SK-N-MC (cell line): ENCODE data around the gene RPS6KA5.

ENCODE experiments used
- DNase-seq: peaks from one replicate; pipeline ENCODE4 v3.0.0-alpha.2; 2011; ENCODE audit warnings: low read depth, low spot score
- H3K27ac ChIP-seq: fragments of 200-600 bp; sonication (generic); 2 replicates; pipeline ENCODE4 v1.5.1; 2016; ENCODE audit warnings: mixed run types
- H3K36me3 ChIP-seq: fragments of 200-600 bp; sonication (generic); 2 replicates; pipeline ENCODE4 v1.6.1; 2017; ENCODE audit warnings: antibody characterized with exemption, low read length, mixed read lengths; ENCODE audit not compliant: insufficient read depth
- H3K4me3 ChIP-seq: fragments of 200-600 bp; sonication (generic); 2 replicates; pipeline ENCODE4 v1.5.1; 2016
- H3K9ac ChIP-seq: fragments of 200-600 bp; sonication (generic); 2 replicates; pipeline ENCODE4 v1.8.0; 2017; ENCODE audit warnings: mixed run types, mixed read lengths; ENCODE audit not compliant: insufficient read length
- H3K9me3 ChIP-seq: fragments of 200-600 bp; sonication (generic); 2 replicates; pipeline ENCODE4 v1.6.1; 2017; ENCODE audit warnings: low read depth, mild to moderate bottlenecking, antibody characterized with exemption, low read length, moderate library complexity, mixed read lengths
- EZH2 ChIP-seq: fragments of 200-600 bp; sonication (generic); IDR thresholded peaks from one replicate; pipeline ENCODE4 v1.6.1; 2017; ENCODE audit warnings: antibody characterized with exemption
- FOXP2 ChIP-seq: optimal IDR thresholded peaks from 2 replicates; pipeline ENCODE3; 2011; ENCODE audit warnings: mild to moderate bottlenecking, moderate library complexity; ENCODE audit not compliant: insufficient read depth; ENCODE audit errors: extremely low read length, control extremely low read depth
- POLR2AphosphoS5 ChIP-seq: IDR thresholded peaks from 2 replicates; pipeline ENCODE4 v1.6.1; 2012; ENCODE audit warnings: mild to moderate bottlenecking, low read depth, low read length, borderline replicate concordance

Gene RPS6KA5

DNA sequence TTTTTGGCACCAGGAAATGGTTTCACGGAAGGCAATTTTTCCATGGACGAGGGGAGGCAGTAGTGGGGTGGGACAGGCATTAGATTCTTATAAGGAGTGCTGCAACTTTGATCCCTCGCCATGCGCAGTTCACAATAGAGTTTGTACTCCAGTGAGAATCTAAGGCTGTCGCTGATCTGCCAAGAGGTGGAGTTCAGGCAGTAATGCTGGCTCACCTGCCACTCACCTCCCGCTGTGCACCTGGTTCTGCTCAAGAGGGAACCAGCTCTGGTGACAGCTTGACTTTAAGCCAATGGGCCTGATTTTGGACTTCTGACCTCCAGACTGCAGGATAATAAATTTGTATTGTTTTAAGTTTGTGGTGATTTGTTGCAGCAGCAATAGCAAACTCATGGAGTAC, 163.4 kb downstream of the RPS6KA5 start:
- Histone ChIP-seq H3K4me3 (no peak overlapping the region), H3K9ac (no peak overlapping the region), H3K9me3 (no peaks in the 10 kb centered on the region), H3K27ac (no peak overlapping the region), H3K36me3 (no peaks in the 10 kb centered on the region)
- TF ChIP-seq EZH2 (no peak), POLR2AphosphoS5 (no peak)
- no peak for DNase-seq

DNA sequence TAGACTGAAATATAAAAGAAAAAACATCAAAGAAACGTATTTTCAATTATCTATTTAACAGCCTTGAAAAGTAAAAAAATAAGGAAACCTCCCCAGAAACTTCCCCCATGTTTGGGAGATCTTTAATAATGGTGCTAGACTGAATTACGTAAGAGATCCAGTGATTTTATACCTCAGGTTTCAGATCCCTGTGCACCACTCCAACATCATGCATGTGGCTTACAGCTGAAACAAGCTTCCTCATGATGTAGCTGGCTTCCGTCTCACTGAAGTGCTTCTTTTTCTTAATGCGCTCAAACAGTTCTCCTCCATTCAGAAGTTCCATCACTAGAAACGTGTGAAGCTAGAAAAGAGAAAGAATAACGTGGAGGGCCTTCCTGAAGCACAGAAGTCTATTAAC, 166.2 kb downstream of the RPS6KA5 start:
- Histone ChIP-seq H3K36me3 (no peaks in the 10 kb centered on the region), H3K27ac (no peak overlapping the region), H3K9me3 (no peaks in the 10 kb centered on the region), H3K9ac (no peak overlapping the region), H3K4me3 (no peak overlapping the region)
- TF ChIP-seq FOXP2 (no peak), POLR2AphosphoS5 (no peak), EZH2 (no peak)
- no peak for DNase-seq

GRCh38 chr14:90893510-90893909, 166.9 kb downstream of the RPS6KA5 start:
- Histone ChIP-seq H3K36me3 (no peaks in the 10 kb centered on the region), H3K9ac (no peak overlapping the region), H3K9me3 (no peaks in the 10 kb centered on the region), H3K4me3 (no peak overlapping the region), H3K27ac (no peak overlapping the region)
- DNase-seq = no peak
- TF ChIP-seq EZH2 (no peak), POLR2AphosphoS5 (no peak), FOXP2 (no peak)

DNA sequence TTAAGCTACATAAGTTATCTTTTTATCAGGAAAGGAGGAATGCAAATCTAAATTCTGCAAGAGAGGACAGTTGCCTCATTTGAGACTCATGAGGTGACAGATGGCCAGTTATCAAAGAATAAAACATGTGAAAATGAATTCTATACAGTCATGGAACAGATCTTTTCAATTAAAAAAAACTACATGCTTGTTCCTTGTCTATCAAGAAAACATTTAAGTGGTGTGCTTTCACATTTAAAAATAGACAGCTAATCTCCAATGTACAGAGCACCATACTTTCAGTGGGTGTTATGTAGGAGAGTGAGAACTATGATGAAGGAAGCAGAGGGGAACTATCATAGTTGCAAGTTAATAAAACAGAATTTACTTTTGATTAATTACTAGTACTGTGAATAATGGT, 167.5 kb downstream of the RPS6KA5 start:
- Histone ChIP-seq H3K9ac (no peak overlapping the region), H3K36me3 (no peaks in the 10 kb centered on the region), H3K27ac (no peak overlapping the region), H3K4me3 (no peak overlapping the region), H3K9me3 (no peaks in the 10 kb centered on the region)
- TF ChIP-seq FOXP2 (no peak), POLR2AphosphoS5 (no peak), EZH2 (no peak)
- no peak for DNase-seq

DNA sequence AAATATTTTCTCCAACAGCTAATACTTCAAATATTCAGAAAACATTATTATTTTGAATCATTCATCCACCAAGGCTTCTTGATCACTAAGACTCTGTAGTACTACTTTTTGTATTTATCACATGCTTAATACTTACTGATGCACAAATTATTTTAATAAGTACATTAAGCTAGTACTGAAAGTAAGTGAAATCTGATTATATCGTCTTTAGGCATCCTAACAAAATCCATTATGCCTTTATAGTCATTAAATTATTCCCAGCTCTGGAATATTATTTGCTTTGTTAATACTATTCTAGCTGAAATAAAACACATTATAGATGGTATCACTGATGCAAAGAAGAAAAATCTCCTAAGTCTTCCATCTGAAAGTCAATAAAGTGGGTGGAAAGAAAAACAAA, 169.1 kb downstream of the RPS6KA5 start:
- no peaks in the 10 kb centered on the region for H3K36me3 ChIP-seq
- no peak for DNase-seq
- H3K4me3 ChIP-seq = no peak overlapping the region
- no peaks in the 10 kb centered on the region for H3K9me3 ChIP-seq
- H3K27ac ChIP-seq = no peak overlapping the region
- TF ChIP-seq EZH2 = no peak
- TF ChIP-seq FOXP2 = no peak
- no peak for TF ChIP-seq POLR2AphosphoS5
- no peak overlapping the region for H3K9ac ChIP-seq

GRCh38 chr14:90890322-90891020, 170.0 kb downstream of the RPS6KA5 start:
- H3K36me3 ChIP-seq = no peaks in the 10 kb centered on the region
- no peak overlapping the region for H3K9ac ChIP-seq
- TF ChIP-seq FOXP2 = no peak
- no peak for TF ChIP-seq POLR2AphosphoS5
- TF ChIP-seq EZH2 = no peak
- no peak for DNase-seq
- H3K27ac ChIP-seq = no peak overlapping the region
- no peak overlapping the region for H3K4me3 ChIP-seq
- H3K9me3 ChIP-seq = no peaks in the 10 kb centered on the region

DNA sequence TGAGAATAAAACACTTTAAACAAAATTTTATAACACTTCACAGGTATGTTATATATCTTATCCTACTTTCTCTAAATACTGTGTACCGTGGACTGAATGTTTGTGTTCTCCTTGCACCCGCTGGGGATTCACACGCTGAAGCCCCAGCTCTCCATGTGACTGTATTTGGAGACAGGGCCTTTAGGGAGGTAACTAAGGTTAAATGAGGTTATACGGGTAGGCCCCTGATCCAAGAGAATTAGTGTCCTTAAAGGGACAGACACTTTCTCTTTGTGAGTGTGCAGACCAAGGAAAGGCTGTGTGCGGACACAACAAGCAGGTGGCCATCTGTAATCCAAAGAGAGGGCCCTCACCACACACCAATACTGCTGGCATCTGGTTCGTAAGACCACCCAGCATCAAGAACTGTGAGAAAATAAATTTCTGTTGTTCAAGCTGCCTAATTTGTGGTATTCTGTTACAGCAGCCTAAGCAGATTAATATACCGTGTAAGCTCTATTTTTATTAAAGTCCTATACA, 174.1 kb downstream of the RPS6KA5 start:
- no peaks in the 10 kb centered on the region for H3K9me3 ChIP-seq
- H3K9ac ChIP-seq = no peak overlapping the region
- no peaks in the 10 kb centered on the region for H3K36me3 ChIP-seq
- H3K27ac ChIP-seq = no peak overlapping the region
- H3K4me3 ChIP-seq = no peak overlapping the region
- DNase-seq = no peak
- TF ChIP-seq EZH2 (no peak), POLR2AphosphoS5 (no peak), FOXP2 (no peak)

GRCh38 chr14:90883782-90884181, 176.7 kb downstream of the RPS6KA5 start:
- TF ChIP-seq EZH2 (no peak), POLR2AphosphoS5 (no peak), FOXP2 (no peak)
- Histone ChIP-seq H3K4me3 (no peak overlapping the region), H3K27ac (no peak overlapping the region), H3K9ac (no peak overlapping the region), H3K36me3 (no peaks in the 10 kb centered on the region), H3K9me3 (no peaks in the 10 kb centered on the region)
- DNase-seq = no peak

DNA sequence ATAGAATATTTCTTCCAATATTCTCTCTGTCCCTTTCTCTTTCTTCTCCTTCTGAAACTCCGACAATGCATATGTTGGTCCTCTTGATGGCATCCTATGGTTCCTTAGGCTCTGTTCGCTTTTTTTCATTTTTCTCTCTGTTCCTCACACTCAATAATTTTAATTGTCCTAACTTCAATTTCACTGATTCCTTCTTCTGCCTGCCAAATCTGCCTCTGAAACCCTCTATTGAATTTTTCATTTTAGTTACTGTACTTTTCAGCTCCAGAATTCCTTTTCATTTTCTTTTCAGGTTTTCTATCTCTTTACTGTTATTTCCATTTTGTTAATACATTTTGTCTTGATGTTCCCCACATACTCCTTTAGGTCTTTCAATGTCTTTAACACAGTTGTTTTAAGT, 177.2 kb downstream of the RPS6KA5 start:
- no peaks in the 10 kb centered on the region for H3K9me3 ChIP-seq
- H3K4me3 ChIP-seq = no peak overlapping the region
- H3K36me3 ChIP-seq = no peaks in the 10 kb centered on the region
- H3K9ac ChIP-seq = no peak overlapping the region
- no peak overlapping the region for H3K27ac ChIP-seq
- no peak for DNase-seq
- TF ChIP-seq POLR2AphosphoS5 (no peak), FOXP2 (no peak), EZH2 (no peak)
